Astrocyte of the cerebellum (primary cell): Measurements from ENCODE around the gene SEC16A.

ENCODE experiments used
- DNase-seq: peaks from one replicate; pipeline ENCODE4 v3.0.0-alpha.2; 2011; ENCODE audit warnings: low read depth
- H3K4me3 ChIP-seq: 2 replicates; pipeline ENCODE4 v1.5.1; 2011; ENCODE audit warnings: mild to moderate bottlenecking, low read depth, low read length, moderate library complexity
- CTCF ChIP-seq: IDR thresholded peaks from 2 replicates; pipeline ENCODE4 v1.5.1; 2012; ENCODE audit warnings: low read length, low read depth, moderate library complexity, mild to moderate bottlenecking; ENCODE audit errors: missing control alignments
- in situ Hi-C: cut with HindIII; loops from 2 replicates; pipeline ENCODE4 v1.10.0; 2017; ENCODE audit warnings: low sequenced_read_pairs

Gene SEC16A

GRCh38 chr9:136436055-136436634 is 46.7 kb downstream of the SEC16A start:
- no peak overlapping the region for H3K4me3 ChIP-seq
- no peak for DNase-seq
- TF ChIP-seq CTCF = no peak
- in situ Hi-C loops = no loop called here

GRCh38 chr9:136434580-136435169 is 48.2 kb downstream of the SEC16A start:
- no peak for DNase-seq
- TF ChIP-seq CTCF = no peak
- in situ Hi-C loops = no loop called here
- H3K4me3 ChIP-seq = no peak overlapping the region

GRCh38 chr9:136433849-136434579 is 48.8 kb downstream of the SEC16A start:
- DNase-seq = no peak
- TF ChIP-seq CTCF = no peak
- no peak overlapping the region for H3K4me3 ChIP-seq
- in situ Hi-C loops = no loop called here

- no peak overlapping the region for H3K4me3 ChIP-seq
- in situ Hi-C loops = no loop called here
- TF ChIP-seq CTCF = no peak
- no peak for DNase-seq
Measured at GRCh38 chr9:136433043-136433715, 49.7 kb downstream of the SEC16A start.

GRCh38 chr9:136432591-136432990 is 50.2 kb downstream of the SEC16A start:
- no peak for DNase-seq
- no peak for TF ChIP-seq CTCF
- in situ Hi-C loops = no loop called here
- H3K4me3 ChIP-seq = no peak overlapping the region

- H3K4me3 ChIP-seq = no peak overlapping the region
- no peak for DNase-seq
- in situ Hi-C loops = no loop called here
- no peak for TF ChIP-seq CTCF
Measured at GRCh38 chr9:136431782-136432350, 51.0 kb downstream of the SEC16A start.
